Measurements from ENCODE around the gene ADH6.
"Not testable (repeated sequence)": the region's sequence is repeated elsewhere in the genome, so short reads cannot be mapped to it uniquely, and the experiment has no call there.

Gene ADH6

DNA sequence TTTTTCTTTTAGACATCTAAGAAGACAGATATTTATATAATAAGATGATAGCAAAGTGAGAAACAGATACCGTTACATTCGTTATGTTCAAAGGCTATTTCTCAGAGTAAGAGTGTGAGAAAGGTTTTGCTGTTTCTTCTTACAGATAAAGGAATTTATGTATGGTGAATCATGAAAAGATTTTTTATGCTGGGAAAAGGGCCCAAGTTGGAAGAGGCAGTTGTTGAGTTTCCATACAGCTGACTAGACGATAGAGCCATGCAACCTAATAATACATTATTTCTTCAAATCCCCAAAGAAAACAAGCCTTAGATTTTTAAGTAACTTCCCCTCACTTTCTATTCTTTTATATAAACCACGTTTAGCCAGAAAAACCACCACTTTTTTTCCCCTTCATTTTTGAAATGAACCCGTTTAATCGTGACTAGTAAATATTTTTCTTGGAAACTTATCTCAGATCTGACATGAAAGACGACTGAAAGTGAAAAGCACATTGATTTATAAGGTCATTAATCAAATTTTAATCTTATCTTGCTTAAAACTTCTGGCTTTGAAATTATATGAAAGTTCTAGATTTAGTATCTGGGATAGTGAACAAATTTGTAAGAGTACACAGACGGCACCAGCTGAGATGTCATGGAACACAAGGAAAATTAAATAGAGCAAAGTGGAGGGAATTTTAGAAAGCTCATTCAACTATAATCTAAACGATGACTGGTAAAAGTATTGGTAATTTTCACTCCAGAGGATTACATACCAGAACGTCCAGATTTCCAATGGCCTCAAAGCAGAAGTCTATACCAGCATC is 10.9 kb downstream of the ADH6 start:
- Mint-ChIP-seq H3K4me3 (no peak overlapping the region), H3K36me3 (ENCODE audit: low read depth) (no peaks in the 10 kb centered on the region), H3K9me3 (no peaks in the 10 kb centered on the region), H3K27ac (no peak overlapping the region), H3K4me1 (no peaks in the 10 kb centered on the region), H3K27me3 (no peaks in the 10 kb centered on the region)
- DNase-seq (no peak), ATAC-seq (no peak)

DNA sequence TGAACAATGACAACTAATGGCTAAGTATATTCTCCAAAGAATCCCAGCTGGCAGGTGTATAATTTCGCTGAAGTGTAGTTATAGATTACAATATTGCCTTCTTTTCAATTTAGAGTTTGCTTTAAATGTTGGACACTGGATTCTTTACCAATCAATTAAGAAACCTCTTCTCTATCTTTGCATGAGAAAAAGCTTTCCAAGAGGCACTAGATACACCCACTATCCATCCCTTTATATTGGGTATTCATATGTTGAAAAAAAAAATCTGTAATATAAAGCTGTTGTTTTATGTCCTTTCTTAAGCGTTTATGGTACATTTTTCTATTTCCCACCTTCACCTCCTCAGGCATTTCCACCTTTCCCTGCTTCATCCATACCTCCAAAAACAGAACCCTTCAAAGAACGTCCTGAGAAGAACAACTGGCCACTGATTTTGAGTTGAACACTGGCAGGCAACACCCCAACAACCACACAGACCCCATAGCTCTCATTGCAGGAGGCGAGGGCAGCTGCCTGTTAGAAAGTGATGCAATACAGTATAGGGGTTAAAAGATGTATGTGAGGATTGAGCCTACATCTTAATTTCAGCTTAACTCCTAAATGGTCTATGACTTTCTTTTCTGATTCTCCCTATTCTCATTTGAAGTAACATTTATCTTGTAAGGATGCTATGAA is 11.8 kb downstream of the ADH6 start:
- Mint-ChIP-seq H3K36me3 (ENCODE audit: low read depth) (no peaks in the 10 kb centered on the region), H3K9me3 (no peaks in the 10 kb centered on the region), H3K27ac (no peak overlapping the region), H3K4me3 (no peak overlapping the region), H3K27me3 (no peaks in the 10 kb centered on the region), H3K4me1 (no peaks in the 10 kb centered on the region)
- ATAC-seq (no peak), DNase-seq (no peak)

DNA sequence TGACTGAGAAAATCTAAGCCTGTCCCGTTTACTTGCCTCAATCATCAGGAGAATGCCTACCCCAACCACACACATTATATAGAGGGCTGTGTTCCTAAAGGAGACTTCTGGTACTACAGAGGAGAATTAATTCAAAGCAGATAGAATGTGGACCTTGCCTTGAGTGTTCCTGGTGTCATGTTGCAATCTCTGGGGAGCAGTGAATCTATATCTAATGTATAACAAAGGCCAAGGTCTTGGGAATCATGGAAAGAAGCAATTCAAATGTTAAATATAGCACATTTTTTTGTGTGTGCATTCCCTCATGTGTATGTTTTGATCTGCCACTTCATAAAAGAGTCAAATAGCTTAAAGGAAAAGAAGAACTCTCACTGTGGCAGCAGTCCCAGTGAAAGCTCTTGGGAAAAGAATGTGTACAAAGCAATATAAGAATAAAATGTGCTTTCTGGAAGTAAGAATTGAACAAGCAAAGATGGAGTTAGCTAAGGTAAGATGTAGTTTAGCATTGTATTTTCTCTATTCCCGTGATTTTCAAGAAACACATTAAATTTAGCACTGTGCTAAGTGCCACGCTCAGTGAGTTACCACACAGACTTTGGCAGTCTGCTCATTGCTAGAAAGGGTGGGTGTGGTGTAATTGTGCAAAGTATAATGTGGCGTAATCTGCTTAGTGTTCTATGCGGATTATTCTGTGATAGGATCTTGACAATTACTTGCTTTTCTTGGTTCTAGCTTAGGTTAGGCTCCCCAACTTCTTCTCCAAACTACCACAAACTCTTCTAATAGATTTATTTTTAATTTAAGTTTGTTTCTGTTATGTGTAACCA is 13.7 kb downstream of the ADH6 start:
- no peaks in the 10 kb centered on the region for H3K4me1 Mint-ChIP-seq
- H3K9me3 Mint-ChIP-seq = no peaks in the 10 kb centered on the region
- no peak for DNase-seq
- H3K4me3 Mint-ChIP-seq = no peak overlapping the region
- no peaks in the 10 kb centered on the region for H3K36me3 Mint-ChIP-seq (ENCODE audit: low read depth)
- no peak for ATAC-seq
- H3K27ac Mint-ChIP-seq = no peak overlapping the region
- H3K27me3 Mint-ChIP-seq = no peaks in the 10 kb centered on the region

DNA sequence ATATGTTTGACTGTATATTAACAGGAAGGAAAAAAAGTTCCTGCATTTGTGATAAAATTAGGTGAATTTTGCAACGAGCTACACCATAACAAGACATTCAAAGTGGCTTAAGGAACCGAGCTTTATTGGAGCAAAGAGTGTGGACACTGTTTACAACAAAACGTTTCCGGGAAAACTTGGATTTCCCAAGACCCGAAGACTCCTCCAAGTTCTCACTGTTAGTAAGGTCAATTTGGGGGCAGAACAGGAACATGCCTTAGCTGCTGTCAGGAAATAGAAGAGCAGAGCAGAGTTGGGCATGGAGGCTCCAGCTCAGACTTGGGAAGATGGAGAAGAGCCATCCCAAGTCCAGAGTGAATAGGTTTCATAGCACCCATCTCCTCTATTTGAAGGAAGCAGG is 16.5 kb downstream of the ADH6 start:
- H3K9me3 Mint-ChIP-seq = no peaks in the 10 kb centered on the region
- no peaks in the 10 kb centered on the region for H3K36me3 Mint-ChIP-seq (ENCODE audit: low read depth)
- no peaks in the 10 kb centered on the region for H3K4me1 Mint-ChIP-seq
- H3K4me3 Mint-ChIP-seq = no peak overlapping the region
- DNase-seq = no peak
- no peaks in the 10 kb centered on the region for H3K27me3 Mint-ChIP-seq
- no peak for ATAC-seq
- H3K27ac Mint-ChIP-seq = no peak overlapping the region

DNA sequence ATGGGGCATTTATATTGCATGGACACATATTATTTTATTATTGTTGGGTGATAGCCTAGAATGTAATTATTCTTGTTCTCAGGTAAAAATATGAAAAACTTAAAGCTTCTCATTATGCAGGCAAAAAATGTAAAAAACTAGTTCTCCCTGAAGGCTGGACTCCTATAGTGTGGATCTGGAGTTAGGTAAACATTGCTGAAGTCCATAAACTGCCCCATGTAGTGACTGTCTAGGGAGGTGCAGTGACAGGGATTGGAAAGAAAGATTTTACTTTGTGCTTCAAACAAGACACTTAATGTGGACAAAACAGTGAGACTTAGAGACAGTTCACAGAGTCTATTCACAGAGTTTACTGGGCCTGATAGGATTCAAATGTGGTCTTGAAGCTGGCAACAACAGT is 17.0 kb downstream of the ADH6 start:
- ATAC-seq (no peak), DNase-seq (no peak)
- no peaks in the 10 kb centered on the region for H3K27me3 Mint-ChIP-seq
- H3K4me3 Mint-ChIP-seq = no peak overlapping the region
- no peaks in the 10 kb centered on the region for H3K9me3 Mint-ChIP-seq
- no peaks in the 10 kb centered on the region for H3K36me3 Mint-ChIP-seq (ENCODE audit: low read depth)
- no peak overlapping the region for H3K27ac Mint-ChIP-seq
- no peaks in the 10 kb centered on the region for H3K4me1 Mint-ChIP-seq

DNA sequence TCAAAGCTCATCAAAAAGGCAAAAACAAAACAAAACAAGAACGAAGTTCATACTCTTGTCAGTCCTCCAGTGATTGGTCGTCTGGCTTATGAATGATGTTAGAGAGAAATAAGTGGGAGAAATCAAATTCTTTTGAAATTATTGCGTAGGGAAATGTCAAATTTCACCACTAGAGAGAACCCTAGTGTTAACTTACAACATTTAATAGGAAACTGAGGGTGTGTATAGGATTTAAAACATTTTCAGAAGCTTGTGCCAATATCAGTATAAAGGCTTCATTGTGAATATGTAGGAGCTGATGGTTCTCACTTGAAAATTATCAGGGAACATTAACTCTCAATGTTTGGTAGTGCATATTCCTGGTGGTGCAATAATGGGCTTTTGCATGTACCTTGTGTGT is 17.4 kb downstream of the ADH6 start:
- Mint-ChIP-seq H3K4me3 (no peak overlapping the region), H3K27ac (no peak overlapping the region), H3K27me3 (no peaks in the 10 kb centered on the region), H3K36me3 (ENCODE audit: low read depth) (no peaks in the 10 kb centered on the region), H3K4me1 (no peaks in the 10 kb centered on the region), H3K9me3 (no peaks in the 10 kb centered on the region)
- no peak for DNase-seq
- no peak for ATAC-seq

DNA sequence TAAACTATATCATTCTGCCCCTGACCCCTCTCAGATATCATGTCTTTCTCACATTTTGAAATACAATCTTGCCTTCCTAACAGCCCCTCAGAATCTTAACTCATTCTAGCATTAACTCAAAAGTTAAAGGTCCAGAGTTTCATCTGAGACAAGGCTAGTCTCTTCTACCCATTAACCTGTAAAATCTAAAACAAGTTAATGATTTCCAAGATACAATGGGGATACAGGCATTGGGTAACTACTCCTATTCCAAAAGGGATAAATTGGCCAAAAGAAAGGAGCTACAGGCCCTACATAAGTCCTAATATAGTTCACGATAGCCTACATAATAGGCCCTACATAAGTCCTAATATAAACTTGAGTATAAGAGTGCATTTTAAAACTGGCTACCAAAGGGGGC is 18.9 kb downstream of the ADH6 start:
- no peak for ATAC-seq
- H3K4me1 Mint-ChIP-seq = no peaks in the 10 kb centered on the region
- no peak overlapping the region for H3K27ac Mint-ChIP-seq

DNA sequence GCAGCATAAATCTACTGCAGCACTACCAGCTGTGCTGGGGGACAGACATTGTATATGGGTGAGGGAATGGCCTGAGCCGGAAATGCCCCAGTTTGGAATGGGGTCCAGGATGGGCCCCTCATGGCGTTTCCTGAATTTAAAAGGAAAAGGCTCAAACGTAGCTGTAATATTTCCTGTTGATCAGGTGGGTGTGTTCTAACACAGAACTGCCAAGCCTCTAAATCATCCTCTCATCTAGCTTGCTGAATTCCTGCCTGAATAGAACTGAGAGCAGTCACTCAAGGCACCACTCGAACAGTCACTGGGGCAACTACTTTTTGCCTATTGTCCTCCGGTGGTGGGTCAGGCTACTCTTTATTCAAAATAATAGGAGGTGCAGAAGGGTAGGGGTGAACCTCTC is 28.7 kb downstream of the ADH6 start:
- H3K9me3 Mint-ChIP-seq = peaks cover 35% of the 10 kb centered on the region
- DNase-seq (no peak), ATAC-seq (no peak)

More for the DNA sequence above, 18.9 kb downstream of the ADH6 start:
- H3K4me3 Mint-ChIP-seq = no peak overlapping the region
- DNase-seq = no peak
- H3K9me3 Mint-ChIP-seq = no peaks in the 10 kb centered on the region
- H3K36me3 Mint-ChIP-seq (ENCODE audit: low read depth) = no peaks in the 10 kb centered on the region
- H3K27me3 Mint-ChIP-seq = no peaks in the 10 kb centered on the region

DNA sequence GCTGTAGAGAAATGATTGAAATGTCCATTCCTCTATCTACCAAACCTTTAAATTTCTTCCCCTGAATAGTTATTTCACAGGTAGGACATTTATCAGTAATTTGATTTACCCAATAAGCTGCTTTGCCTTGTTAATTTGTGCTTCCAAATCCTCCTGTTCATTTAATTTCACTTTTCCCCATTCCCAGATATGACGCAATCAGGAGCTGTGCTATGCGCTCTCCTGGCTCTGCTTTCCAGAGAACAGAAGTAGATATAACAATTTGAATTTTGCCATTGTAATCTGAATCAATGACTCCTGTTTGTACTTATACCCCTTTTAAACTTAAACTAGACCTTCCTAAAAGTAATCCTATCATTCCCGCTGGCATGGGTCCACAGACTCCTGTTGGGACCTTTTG is 29.1 kb downstream of the ADH6 start:
- not testable (repeated sequence) for H3K4me1 Mint-ChIP-seq; H3K27ac Mint-ChIP-seq; H3K27me3 Mint-ChIP-seq; H3K36me3 Mint-ChIP-seq (ENCODE audit: low read depth); DNase-seq; ATAC-seq; H3K4me3 Mint-ChIP-seq
- peaks cover 38% of the 10 kb centered on the region for H3K9me3 Mint-ChIP-seq

More for the DNA sequence above, 28.7 kb downstream of the ADH6 start:
- Mint-ChIP-seq H3K36me3 (ENCODE audit: low read depth) (peaks cover 8% of the 10 kb centered on the region), H3K27me3 (no peaks in the 10 kb centered on the region), H3K27ac (no peak overlapping the region), H3K4me3 (no peak overlapping the region), H3K4me1 (no peaks in the 10 kb centered on the region)

DNA sequence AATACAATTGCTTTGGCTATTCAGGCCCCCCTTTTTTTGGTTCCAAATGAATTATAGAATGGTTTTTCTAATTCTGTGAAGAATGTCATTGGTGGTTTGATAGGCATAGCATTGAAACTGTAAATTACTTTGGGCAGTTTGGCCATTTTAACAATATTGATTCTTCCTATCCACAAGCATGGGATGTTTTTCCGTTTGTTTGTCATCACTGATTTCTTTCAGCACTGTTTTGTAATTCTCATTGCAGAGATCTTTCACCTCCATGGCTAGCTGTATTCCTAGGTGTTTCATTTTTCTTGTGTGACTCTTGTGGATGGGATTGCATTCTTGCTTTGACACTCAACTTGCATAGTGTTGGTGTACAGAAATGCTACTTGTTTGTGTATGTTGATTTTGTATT is 33.0 kb downstream of the ADH6 start:
- no peak for ATAC-seq
- Mint-ChIP-seq H3K4me1 (no peaks in the 10 kb centered on the region), H3K4me3 (no peak overlapping the region), H3K27ac (no peak overlapping the region), H3K27me3 (no peaks in the 10 kb centered on the region), H3K9me3 (peaks cover 36% of the 10 kb centered on the region), H3K36me3 (ENCODE audit: low read depth) (peaks cover 7% of the 10 kb centered on the region)
- no peak for DNase-seq

DNA sequence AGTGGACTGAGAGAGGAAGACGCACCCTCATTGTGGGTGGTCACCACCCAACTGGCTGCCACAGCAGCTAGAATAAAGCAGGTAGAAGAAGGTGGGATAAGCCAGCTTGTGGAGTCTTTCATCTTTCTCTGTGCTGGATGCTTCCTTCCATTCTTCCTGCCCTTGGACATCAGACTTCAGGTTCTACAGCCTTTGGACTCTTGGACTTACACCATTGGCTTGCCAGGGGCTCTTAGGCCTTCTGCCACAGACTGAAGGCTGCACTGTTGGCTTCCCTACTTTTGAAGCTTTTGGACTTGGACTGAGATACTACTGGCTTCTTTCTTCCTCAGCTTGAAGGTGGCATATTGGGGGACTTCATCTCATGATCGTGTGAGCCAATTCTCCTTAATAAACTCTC is 33.5 kb downstream of the ADH6 start:
- no peaks in the 10 kb centered on the region for H3K27me3 Mint-ChIP-seq
- no peaks in the 10 kb centered on the region for H3K4me1 Mint-ChIP-seq
- H3K4me3 Mint-ChIP-seq = no peak overlapping the region
- H3K36me3 Mint-ChIP-seq (ENCODE audit: low read depth) = peaks cover 4% of the 10 kb centered on the region
- DNase-seq (no peak), ATAC-seq (no peak)
- H3K27ac Mint-ChIP-seq = no peak overlapping the region
- H3K9me3 Mint-ChIP-seq = peaks cover 33% of the 10 kb centered on the region

DNA sequence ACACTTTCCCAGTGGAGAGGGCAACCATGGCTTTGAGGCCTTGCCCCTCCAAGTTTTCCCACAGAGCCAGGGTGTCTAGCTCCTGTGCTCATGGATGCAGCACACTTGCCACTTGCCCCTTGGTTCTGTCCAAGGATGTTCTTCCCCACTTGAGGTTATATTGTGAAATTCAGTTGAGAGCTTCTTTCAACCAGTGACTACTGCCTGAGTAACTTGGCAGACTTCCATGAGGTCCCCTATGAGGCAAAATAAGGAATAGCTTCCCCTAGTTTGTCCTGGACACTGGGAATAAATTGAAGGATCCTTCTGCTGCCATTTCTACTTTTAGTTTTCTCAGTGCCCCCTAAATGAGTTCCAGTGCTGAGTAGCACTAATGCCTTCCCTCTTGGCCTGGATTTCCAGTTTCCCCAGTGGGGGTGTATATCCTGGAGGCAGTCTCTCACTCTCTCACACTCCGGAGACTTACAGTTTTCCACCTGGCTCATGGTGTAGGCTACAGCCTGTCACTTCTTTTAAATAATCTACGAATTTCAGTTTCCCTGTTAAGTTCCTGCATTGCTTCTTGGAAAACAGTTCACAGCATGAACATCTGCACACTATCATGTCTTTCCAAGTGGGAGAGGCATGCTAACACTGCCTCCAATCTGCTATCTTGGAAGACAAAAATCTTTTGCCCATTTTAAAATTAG is 38.5 kb downstream of the ADH6 start:
- no peak for ATAC-seq
- peaks cover 27% of the 10 kb centered on the region for H3K9me3 Mint-ChIP-seq

DNA sequence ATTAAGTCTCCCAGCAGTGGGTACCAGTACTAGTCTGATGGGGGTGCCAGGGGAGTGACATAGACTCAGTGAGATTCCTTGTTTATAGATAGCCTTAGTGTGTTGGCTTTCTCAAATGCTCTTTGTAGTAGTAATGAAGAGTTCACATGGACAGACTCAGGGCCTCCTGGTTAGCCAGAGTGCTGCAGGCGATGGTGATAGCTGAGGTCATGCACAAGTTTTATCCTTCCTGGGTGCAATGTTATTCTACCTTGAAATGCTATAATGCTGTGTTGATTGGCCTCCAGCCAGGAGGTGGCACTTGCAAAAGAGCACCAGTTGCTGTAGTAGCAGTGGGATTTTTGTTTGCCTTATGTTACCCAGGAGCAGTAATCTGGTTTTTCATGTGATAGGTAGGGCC is 39.4 kb downstream of the ADH6 start:
- DNase-seq (no peak), ATAC-seq (no peak)
- Mint-ChIP-seq H3K27ac (no peak overlapping the region), H3K4me1 (no peaks in the 10 kb centered on the region), H3K9me3 (peaks cover 28% of the 10 kb centered on the region), H3K27me3 (peaks cover 2% of the 10 kb centered on the region), H3K36me3 (ENCODE audit: low read depth) (peaks cover 3% of the 10 kb centered on the region), H3K4me3 (no peak overlapping the region)

More for the DNA sequence above, 38.5 kb downstream of the ADH6 start:
- Mint-ChIP-seq H3K4me3 (no peak overlapping the region), H3K27me3 (peaks cover 2% of the 10 kb centered on the region), H3K27ac (no peak overlapping the region), H3K4me1 (no peaks in the 10 kb centered on the region), H3K36me3 (ENCODE audit: low read depth) (peaks cover 3% of the 10 kb centered on the region)
- DNase-seq = no peak

DNA sequence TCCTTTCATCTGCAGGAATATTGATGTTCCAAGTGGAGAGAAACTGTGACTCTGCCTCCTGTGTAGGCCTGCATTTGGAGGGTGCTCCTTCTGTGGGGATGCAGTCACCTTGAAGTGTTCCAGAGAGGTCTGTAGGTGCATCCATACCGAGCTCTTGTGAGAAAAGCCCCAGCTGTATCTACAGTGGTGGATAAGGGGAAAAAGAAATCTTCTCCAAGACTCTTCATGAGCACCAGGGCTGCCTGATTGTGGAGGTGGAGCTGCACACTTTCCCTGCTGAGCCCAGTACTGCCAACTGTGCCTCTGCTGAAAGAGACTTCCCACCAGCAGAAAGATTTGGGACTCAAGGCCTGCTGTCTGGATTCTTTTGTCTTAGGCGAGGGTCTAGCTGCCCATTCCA is 39.9 kb downstream of the ADH6 start:
- no peak overlapping the region for H3K4me3 Mint-ChIP-seq
- H3K4me1 Mint-ChIP-seq = no peaks in the 10 kb centered on the region
- H3K27ac Mint-ChIP-seq = no peak overlapping the region
- DNase-seq = no peak
- peaks cover 27% of the 10 kb centered on the region for H3K9me3 Mint-ChIP-seq
- H3K27me3 Mint-ChIP-seq = peaks cover 2% of the 10 kb centered on the region
- H3K36me3 Mint-ChIP-seq (ENCODE audit: low read depth) = peaks cover 3% of the 10 kb centered on the region
- no peak for ATAC-seq
